ENCODE data around the gene LRRC9.

Gene LRRC9

GRCh38 chr14:60107477-60107876 lies 187.5 kb downstream of the LRRC9 start:
- no peak for DNase-seq (ENCODE audit: low read depth, low spot score)

GRCh38 chr14:60111732-60112131 lies 191.8 kb downstream of the LRRC9 start:
- DNase-seq (ENCODE audit: low read depth, low spot score) = no peak

Measured in activated CD4-positive, CD25-positive, alpha-beta regulatory T cell treated with anti-CD3 and anti-CD28 coated beads, Interleukin-2, amount 50 U/mL, for 16 hours (primary cell).